Peyer's patch (tissue), 4 donors: ENCODE measurements around the gene CFAP97D1.

Experiments used
- CTCF ChIP-seq, 6 experiments: fragments of 450-650 bp in 4 of 6; fragments of 200-600 bp in 2 of 6; sonication (generic) in 1 of 6; IDR thresholded peaks; one replicate each; pipeline ENCODE4 v1.5.1; 2017 to 2019; ENCODE audit warnings: antibody characterized with exemption in 6 of 6, mild to moderate bottlenecking in 3 of 6, moderate library complexity in 1 of 6
- POLR2A ChIP-seq, 2 donors: fragments of 450-650 bp; IDR thresholded peaks; one replicate each; pipeline ENCODE4 v1.5.1; 2017; ENCODE audit warnings: antibody characterized with exemption in 2 of 2, mild to moderate bottlenecking in 2 of 2, moderate library complexity in 2 of 2

- TF ChIP-seq CTCF (IDR thresholded peaks at IDR 0.05) (no peak), POLR2A (IDR thresholded peaks at IDR 0.05) (no peak)
These were observed 9.2 kb downstream of the CFAP97D1 start for GRCh38 chr17:43789482-43789881.
